SH-SY5Y (cell line): ENCODE results near the gene ZNRF2.

Experiments used
- GATA2 ChIP-seq: IDR thresholded peaks from 2 replicates; pipeline ENCODE4 v1.6.1; 2011; ENCODE audit warnings: mild to moderate bottlenecking, low read depth, low read length
- GATA3 ChIP-seq: IDR thresholded peaks from 2 replicates; pipeline ENCODE4 v1.6.1; 2011; ENCODE audit warnings: low read depth, mild to moderate bottlenecking, low read length, moderate library complexity

DNA sequence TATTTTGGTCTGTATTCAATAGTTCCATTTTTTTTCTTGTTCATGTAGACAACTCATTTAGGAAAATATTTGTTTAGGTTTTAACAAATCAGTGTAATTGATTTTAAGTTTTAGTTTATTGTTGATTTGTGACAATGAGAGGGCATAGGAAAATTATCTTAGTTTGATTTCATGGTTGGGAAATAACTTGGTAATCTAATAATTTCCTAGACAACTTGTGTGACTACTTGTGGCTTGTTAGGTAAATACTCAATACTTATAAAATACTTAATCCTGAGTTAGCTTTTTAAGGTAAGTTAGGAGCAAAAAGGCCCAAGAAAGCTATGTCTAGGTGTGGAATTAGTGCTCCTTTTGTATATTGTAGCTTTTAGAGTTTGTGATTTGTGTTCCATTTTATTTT lies 65.4 kb downstream of the ZNRF2 start:
- no peak for TF ChIP-seq GATA3
- TF ChIP-seq GATA2: no peak
